PC-9 (cell line): ENCODE results near the gene TMEM30B. TPM values are rescaled to one million over a fixed set of nuclear protein-coding genes. Genes with fewer than 3 reads are reported as not detected.

Source experiments
- BruUV-seq: library from RNA; stranded (reverse); fragments of 400-500 nt; replicated peaks from 2 replicates; lab custom pipeline; 2021; lab: Mats Ljungman, UMichigan
- CTCF ChIA-PET: fragments of 300-600 bp; sonication (Branson Sonifier 250); formaldehyde crosslinking; loops from one replicate; lab custom pipeline; 2022; ENCODE audit warnings: antibody characterized with exemption; lab: Charles Lee
- POLR2A ChIA-PET: fragments of 300-600 bp; sonication (Branson Sonifier 250); formaldehyde crosslinking; loops from one replicate; lab custom pipeline; 2022; ENCODE audit warnings: antibody characterized with exemption; ENCODE audit not compliant: unreplicated experiment; lab: Charles Lee
- DNase-seq, 2 experiments: peaks; one replicate each; pipeline versions ENCODE4 v3.0.0 to v3.0.0-alpha.2; 2015 to 2022; ENCODE audit warnings: mixed read lengths in 1 of 2
- H2AFZ ChIP-seq: fragments of 200-600 bp; sonication (generic); 2 replicates; pipeline ENCODE4 v1.8.1; 2017; ENCODE audit warnings: antibody characterized with exemption
- H3F3A ChIP-seq: fragments of 200-600 bp; sonication (generic); 2 replicates; pipeline ENCODE4 v1.8.1; 2017; ENCODE audit warnings: antibody characterized with exemption, mild to moderate bottlenecking, low read depth; ENCODE audit not compliant: insufficient read depth
- H3K27ac ChIP-seq: fragments of 200-600 bp; sonication (generic); 2 replicates; pipeline ENCODE4 v1.6.1; 2016; ENCODE audit warnings: mixed run types
- H3K27me3 ChIP-seq: fragments of 200-600 bp; sonication (generic); 2 replicates; pipeline ENCODE4 v1.6.1; 2016; ENCODE audit warnings: low read depth, mixed run types; ENCODE audit not compliant: insufficient read depth
- H3K36me3 ChIP-seq: fragments of 200-600 bp; sonication (generic); 2 replicates; pipeline ENCODE4 v1.6.1; 2016; ENCODE audit warnings: low read depth, mixed run types
- H3K4me1 ChIP-seq: fragments of 200-600 bp; sonication (generic); replicated peaks from 2 replicates; pipeline ENCODE4 v1.6.1; 2016; ENCODE audit warnings: mixed run types; ENCODE audit not compliant: insufficient read depth
- H3K4me2 ChIP-seq: fragments of 200-600 bp; sonication (generic); 2 replicates; pipeline ENCODE4 v1.6.1; 2017; ENCODE audit warnings: mixed run types
- H3K4me3 ChIP-seq: fragments of 200-600 bp; sonication (generic); 2 replicates; pipeline ENCODE4 v1.6.1; 2016; ENCODE audit warnings: mixed run types
- H3K79me2 ChIP-seq: fragments of 200-600 bp; sonication (generic); 2 replicates; pipeline ENCODE4 v1.6.1; 2017; ENCODE audit warnings: low read depth, mixed run types
- H3K9me2 ChIP-seq: fragments of 200-600 bp; sonication (generic); 2 replicates; pipeline ENCODE4 v1.8.1; 2017; ENCODE audit warnings: mild to moderate bottlenecking; ENCODE audit not compliant: insufficient read depth
- H3K9me3 ChIP-seq: fragments of 200-600 bp; sonication (generic); 2 replicates; pipeline ENCODE4 v1.8.1; 2016; ENCODE audit warnings: low read depth; ENCODE audit not compliant: insufficient read depth
- H4K20me1 ChIP-seq: fragments of 200-600 bp; sonication (generic); 2 replicates; pipeline ENCODE4 v1.8.1; 2017; ENCODE audit not compliant: insufficient read depth
- CTCF ChIP-seq: fragments of 200-600 bp; sonication (generic); conservative IDR thresholded peaks from 2 replicates; pipeline ENCODE4 v1.6.1; 2017; ENCODE audit warnings: mixed run types, antibody characterized with exemption, mild to moderate bottlenecking, moderate library complexity
- EZH2 ChIP-seq: fragments of 200-600 bp; sonication (generic); IDR thresholded peaks from 2 replicates; pipeline ENCODE4 v1.8.0; 2017; ENCODE audit warnings: antibody characterized with exemption, low read depth
- intact Hi-C: fragments of 100-400 bp; cut with micrococcal nuclease; formaldehyde crosslinking; loops from one replicate; pipeline ENCODE4 v1.10.0; 2022; ENCODE audit not compliant: unreplicated experiment
- total RNA-seq: library from RNA; stranded (reverse); gene quantifications from 2 replicates; pipeline ENCODE4 v1.2.3, GENCODE V29; 2021

Gene TMEM30B
- total RNA-seq, 1 experiment from 2014 or later: 19.6 TPM

- ChIA-PET POLR2A (interaction anchor here (0.6 kb wide), 1 partner anchor 254 kb away, joined by 5 read pairs; the partner anchor contains the start of genes SLC38A6 and TRMT5), CTCF (no interaction called here)
- H3K9me3 ChIP-seq: no peaks in the 10 kb centered on the region; the same call in 1 of the 2 replicates
- BruUV-seq: no TSS peak
- H3K79me2 ChIP-seq: no peaks in the 10 kb centered on the region
- H3K36me3 ChIP-seq: no peaks in the 10 kb centered on the region
- H3K9me2 ChIP-seq: no peaks in the 10 kb centered on the region
- intact Hi-C loops: no loop called here
- H3K27ac ChIP-seq: no peak overlapping the region
- no peaks in the 10 kb centered on the region for H3K4me1 ChIP-seq
- no peak overlapping the region for H3K4me2 ChIP-seq
- no peaks in the 10 kb centered on the region for H3F3A ChIP-seq
- no peaks in the 10 kb centered on the region for H3K27me3 ChIP-seq
- H2AFZ ChIP-seq: no peak overlapping the region
- H4K20me1 ChIP-seq: no peaks in the 10 kb centered on the region
- TF ChIP-seq EZH2 (no peak), CTCF (no peak)
- DNase-seq: no peak
- no peak overlapping the region for H3K4me3 ChIP-seq
Observed at GRCh38 chr14:61234215-61234916, 46.8 kb downstream of the TMEM30B start.

GRCh38 chr14:61233436-61233956 lies 47.6 kb downstream of the TMEM30B start:
- no peaks in the 10 kb centered on the region for H3K79me2 ChIP-seq
- ChIA-PET CTCF (no interaction called here), POLR2A (no interaction called here)
- H3K27me3 ChIP-seq: no peaks in the 10 kb centered on the region
- H3K9me2 ChIP-seq: no peaks in the 10 kb centered on the region
- H4K20me1 ChIP-seq: no peaks in the 10 kb centered on the region
- no peaks in the 10 kb centered on the region for H3K4me1 ChIP-seq
- BruUV-seq: no TSS peak
- H3K27ac ChIP-seq: no peak overlapping the region
- no peaks in the 10 kb centered on the region; the same call in 1 of the 2 replicates for H3K9me3 ChIP-seq
- no peaks in the 10 kb centered on the region for H3K36me3 ChIP-seq
- H2AFZ ChIP-seq: no peak overlapping the region
- DNase-seq: no peak
- no peak overlapping the region for H3K4me3 ChIP-seq
- H3F3A ChIP-seq: no peaks in the 10 kb centered on the region
- TF ChIP-seq EZH2 (no peak), CTCF (no peak)
- intact Hi-C loops: no loop called here
- H3K4me2 ChIP-seq: no peak overlapping the region

- CTCF ChIA-PET: interaction anchor here (0.7 kb wide), 1 partner anchor 725 kb away, joined by 8 read pairs; no protein-coding TSS in a partner anchor
Observed at GRCh38 chr14:61231810-61232209, 49.3 kb downstream of the TMEM30B start.

More at GRCh38 chr14:61231810-61232209, 49.3 kb downstream of the TMEM30B start:
- no peak for TF ChIP-seq EZH2
- no peak for TF ChIP-seq CTCF
- DNase-seq: no peak
- Histone ChIP-seq H3K4me1 (no peaks in the 10 kb centered on the region), H3K9me2 (no peaks in the 10 kb centered on the region), H2AFZ (no peak overlapping the region), H3K9me3 (no peaks in the 10 kb centered on the region; the same call in 1 of the 2 replicates), H3K4me2 (no peak overlapping the region), H3K79me2 (no peaks in the 10 kb centered on the region), H3K27ac (no peak overlapping the region), H3F3A (no peaks in the 10 kb centered on the region), H3K36me3 (no peaks in the 10 kb centered on the region), H4K20me1 (no peaks in the 10 kb centered on the region), H3K27me3 (no peaks in the 10 kb centered on the region), H3K4me3 (no peak overlapping the region)
- BruUV-seq: no TSS peak
- POLR2A ChIA-PET: no interaction called here
- intact Hi-C loops: no loop called here
